GM21381 (cell line): ENCODE data around the gene ZNG1F.
"Not testable (repeated sequence)": the region's sequence is repeated elsewhere in the genome, so short reads cannot be mapped to it uniquely, and the experiment has no call there.

Experiments used
- ATAC-seq: cut with Tn5 transposase; IDR thresholded peaks from one replicate; pipeline ENCODE4 v1.9.1; 2021; ENCODE audit warnings: mild to moderate bottlenecking, moderate library complexity; ENCODE audit not compliant: unreplicated experiment

The ZNG1F gene

DNA sequence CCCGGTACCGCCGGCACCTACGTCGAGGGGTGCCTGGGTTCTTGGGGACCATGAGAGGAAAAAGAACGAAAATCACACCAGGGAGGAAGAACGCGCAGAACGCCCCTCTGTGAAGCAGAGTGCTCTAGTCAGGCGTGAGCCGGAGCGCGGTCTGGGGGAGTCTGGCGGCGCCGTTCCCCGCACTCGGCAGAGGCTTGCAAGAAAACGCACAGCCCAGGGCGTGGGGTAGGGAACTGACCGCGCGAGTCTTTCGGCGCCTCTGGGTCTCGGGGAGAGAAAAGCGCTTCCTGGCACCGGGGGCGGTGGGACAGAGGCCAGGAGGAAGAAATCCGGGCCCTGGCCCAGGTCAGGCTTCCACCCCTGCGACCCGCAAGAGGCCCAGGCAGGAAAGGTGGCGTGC, 65.3 kb downstream of the ZNG1F start:
- not testable (repeated sequence) for ATAC-seq

DNA sequence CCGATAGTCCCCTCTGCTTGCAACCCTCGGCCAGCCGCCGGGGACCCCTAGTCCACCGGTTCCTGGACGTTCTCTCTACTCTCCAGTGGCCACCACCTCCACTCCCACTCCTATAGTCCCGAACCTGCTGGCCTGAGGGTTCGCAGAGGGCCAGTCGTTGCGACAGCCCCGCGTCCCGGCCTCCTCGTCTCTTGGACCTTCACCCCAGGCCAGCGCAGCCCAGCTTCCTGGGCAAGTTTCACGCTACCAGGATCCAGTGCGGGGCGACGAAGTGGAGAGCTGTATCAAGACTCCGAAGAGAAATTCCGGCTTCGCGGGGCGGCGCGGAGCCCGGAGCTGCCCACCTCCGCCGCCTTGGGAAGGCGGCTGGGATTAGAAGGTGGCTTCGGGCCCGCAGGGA, 65.7 kb downstream of the ZNG1F start:
- not testable (repeated sequence) for ATAC-seq

DNA sequence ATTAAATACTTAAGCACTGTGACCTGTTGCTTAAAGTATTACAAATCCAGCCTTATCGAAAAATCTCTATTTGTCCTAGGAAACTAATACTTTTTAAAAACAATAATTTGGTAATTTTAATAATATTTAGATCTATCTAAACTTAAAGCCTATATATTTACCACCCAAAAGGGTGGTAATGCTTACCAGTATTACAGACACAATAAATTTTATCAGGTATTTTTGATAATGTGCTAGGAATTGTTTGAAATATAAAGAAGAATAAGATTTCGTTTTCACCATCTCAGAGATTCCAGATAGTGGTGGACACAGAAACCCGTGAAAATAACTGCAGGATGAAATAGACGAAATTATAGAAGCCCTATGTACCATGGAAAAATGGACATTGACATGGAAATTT, 68.4 kb downstream of the ZNG1F start:
- not testable (repeated sequence) for ATAC-seq

DNA sequence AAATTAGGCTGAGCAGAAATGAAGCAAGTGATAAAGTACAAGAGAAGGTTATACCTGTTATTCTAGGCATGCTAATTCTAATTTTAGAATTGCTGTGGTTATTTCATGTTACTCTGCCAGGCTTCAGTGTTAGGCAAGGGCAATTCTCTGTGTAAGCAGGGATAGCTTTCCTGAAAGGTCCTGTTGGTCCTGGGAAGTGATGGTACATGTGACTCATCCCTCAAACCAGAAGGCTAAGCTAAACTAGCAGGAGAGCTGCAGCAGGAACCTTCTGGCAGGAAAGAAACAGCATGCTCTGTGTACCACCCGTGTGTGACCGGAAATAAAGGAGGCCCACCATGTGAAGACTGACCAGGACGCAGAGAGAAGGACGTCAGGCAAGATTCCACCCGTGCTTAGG, 69.4 kb downstream of the ZNG1F start:
- not testable (repeated sequence) for ATAC-seq

DNA sequence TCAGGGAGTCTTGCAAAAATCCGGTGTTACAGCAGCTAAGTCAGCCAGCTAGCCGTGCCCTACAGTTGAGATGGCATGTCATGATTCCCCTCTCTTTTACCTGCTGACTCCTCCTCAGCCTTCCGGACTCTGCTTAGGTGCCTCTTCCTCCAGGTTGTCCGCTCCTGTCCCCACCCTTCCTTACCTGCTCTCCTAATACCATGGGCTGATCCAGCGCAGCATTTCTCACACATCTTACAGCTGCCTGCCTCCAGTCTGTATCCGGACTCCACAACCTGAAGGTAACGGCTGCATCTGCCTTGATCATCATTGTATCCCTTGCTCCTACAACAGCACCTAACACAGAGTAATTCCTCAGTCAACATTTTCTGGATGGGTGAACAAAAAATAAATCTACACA, 69.8 kb downstream of the ZNG1F start:
- ATAC-seq, result not testable (repeated sequence)

DNA sequence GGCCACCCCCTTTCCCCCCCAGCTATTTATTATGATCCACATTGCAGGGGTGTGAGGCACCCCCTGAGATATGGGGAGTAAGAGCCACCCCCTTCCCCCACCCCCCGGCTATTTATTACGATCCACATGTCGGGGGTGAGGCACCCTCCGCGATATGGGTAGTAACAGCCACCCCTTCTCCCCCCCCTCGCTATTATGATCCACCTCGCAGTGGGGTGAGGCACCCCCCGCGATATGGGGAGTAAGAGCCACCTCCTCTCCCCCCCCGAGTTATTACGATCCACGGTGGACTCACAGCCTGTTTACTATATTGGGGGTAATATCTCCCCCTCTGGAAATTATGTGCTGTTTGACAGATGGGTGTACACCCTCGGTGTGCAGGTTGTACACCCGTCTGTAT, 75.8 kb downstream of the ZNG1F start:
- ATAC-seq, result not testable (repeated sequence)

DNA sequence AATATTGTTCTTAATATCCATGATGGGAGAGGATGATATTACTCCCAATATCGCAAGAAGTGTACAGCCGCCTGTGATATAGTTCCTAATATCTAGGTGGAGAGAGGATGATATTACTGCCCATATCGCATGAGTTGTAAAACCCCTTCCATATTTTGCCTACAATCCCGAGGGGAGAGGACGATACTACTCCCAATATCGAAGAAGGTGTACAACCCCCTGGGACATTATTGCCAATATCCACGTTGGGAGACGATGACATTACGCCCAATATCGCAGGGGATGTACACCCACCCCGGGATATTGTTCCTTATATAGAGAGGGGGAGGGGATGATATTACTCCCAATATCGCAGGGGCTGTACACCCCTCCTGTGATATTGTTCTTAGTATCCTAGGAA, 77.7 kb downstream of the ZNG1F start:
- ATAC-seq, result not testable (repeated sequence)

DNA sequence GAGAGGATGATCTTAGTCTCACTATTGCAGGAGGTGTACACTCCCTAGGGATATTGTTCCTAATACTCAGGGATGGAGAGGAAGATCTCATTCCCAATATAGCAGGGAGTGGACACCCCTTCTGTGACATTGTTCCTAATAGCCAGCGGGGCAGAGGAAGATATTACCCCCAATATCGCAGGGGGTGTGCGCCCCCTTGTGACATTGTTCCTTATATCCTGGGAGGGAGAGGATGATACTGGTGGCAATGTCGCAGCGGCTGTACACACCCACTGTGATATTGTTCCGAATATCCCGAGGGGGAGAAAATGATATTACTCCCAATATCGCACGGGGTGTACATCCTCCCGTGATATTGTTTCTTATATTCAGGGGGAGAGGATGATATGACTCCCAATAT, 78.2 kb downstream of the ZNG1F start:
- not testable (repeated sequence) for ATAC-seq

DNA sequence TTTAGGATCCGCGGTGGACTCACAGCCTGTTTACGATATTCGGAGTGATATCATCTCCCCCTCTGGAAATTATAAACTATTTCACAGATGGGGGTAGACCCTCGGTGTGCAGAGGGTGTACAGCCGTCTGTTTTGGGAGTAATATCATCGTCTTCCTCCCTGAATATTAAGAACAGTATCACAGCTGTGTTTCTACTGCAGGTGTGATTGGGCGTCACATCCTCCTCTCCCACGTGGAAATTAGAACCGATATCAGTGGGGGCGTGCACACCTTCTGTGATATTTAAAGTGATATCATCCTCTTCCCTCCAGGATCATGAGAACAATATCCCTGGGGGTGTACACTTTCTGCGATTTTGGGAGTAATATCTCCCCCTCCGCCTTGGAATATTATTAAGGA, 79.9 kb downstream of the ZNG1F start:
- ATAC-seq, result not testable (repeated sequence)

DNA sequence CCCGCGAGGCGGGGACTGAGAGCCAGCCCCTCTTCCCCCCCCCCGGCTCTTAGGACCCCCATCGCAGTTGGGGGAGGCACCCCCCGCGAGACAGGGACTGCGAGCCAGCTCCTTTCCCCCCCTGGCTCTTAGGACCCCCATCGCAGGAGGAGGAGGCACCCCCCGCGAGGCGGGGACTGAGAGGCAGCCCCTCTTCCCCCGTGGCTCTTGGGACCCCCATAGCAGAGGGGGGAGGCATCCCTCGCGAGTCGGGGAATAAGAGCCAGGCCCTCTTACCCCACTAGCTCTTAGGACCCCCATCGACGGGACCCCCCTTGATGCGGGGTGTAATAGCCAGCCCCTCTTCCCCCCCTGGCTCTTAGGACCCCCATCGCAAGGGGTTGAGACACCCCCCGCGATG, 80.3 kb downstream of the ZNG1F start:
- ATAC-seq, result not testable (repeated sequence)

DNA sequence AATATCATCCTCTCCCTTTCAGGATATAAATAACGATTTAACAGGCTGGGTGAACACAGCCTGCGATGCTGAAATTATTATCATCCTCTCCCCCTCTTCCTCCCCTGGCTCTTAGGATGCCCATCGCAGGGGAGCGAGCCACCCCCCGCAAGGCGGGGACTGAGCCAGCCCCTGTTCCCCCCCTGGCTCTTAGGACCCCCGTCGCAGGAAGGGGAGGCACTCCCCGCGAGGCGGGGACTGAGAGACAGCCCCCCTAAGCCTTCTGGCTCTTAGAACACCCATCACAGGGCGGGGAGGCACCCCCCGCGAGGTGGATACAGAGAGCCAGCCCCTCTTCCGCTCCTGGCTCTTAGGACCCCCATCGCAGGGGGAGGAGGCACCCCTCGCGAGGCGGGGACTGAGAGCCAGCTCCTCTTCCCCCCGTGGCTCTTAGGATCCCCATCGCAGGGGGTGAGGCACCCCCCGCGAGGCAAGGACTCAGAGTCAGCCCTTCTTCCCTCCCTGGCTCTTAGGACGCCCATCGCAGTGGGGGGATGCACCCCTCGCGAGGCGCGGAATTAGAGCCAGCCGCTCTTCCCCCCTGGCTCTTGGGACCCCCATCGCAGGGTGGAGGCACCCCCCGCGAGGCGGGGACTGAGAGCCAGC, 82.5 kb downstream of the ZNG1F start:
- not testable (repeated sequence) for ATAC-seq

DNA sequence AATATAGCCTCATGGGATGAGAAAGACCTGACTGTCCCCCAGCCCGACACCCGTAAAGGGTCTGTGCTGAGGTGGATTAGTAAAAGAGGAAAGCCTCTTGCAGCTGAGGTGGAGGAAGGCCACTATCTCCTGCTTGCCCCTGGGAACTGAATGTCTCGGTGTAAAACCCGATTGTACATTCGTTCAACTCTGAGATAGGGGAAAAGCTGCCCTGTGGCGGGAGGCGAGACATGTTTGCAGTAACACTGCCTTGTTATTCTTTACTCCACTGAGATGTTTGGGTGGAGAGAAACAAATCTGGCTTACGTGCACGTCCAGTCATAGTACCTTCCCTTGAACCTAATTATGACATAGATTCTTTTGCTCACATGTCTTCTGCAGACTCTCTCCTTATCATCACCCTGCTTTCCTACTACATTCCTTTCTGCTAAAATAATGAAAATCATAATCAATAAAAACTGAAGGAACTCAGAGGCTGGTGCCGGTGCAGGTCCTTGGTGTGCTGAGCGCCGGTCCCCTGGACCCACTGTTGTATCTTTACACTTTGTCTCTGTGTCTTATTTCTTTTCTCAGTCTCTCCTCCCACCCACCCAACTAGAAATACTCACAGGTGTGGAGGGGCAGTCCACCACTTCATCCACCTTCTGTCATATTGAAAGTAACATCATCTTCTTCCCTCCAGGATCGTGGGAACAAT, 83.4 kb downstream of the ZNG1F start:
- not testable (repeated sequence) for ATAC-seq

DNA sequence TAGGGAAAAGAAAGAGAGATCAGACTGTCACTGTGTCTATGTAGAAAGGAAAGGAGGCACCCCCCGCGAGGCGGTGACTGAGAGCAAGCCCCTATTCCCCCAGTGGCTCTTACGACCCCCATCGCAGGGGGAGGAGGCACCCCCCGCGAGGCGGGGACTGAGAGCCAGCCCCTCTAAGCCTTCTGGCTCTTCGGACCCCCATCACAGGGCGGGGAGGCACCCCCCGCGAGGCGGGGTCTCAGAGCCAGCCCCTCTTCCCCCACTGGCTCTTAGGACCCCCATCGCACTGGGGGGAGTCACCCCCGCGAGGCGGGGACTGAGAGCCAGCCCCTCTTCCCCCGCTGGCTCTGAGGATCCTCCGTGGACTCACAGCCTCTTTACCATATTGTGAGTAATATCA, 84.6 kb downstream of the ZNG1F start:
- ATAC-seq, result not testable (repeated sequence)

DNA sequence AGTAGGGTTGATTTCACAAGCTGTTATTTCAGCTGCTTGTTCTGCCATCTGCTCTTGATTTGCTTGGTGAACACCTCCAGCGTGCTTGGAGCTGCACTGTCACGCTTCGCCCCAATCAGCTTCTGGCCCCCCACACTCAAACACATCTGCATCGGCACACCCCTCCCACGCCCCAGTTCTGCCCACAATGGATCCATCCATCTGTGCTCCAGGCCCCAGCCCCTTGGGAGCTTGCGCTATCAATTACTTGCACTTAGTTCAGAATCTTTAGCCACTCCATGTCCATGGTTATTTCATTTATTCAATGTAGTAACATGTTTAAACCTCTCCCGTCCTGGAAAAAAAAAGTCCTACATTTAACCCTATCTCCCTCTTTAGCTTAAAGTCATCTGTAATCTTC, 88.6 kb downstream of the ZNG1F start:
- not testable (repeated sequence) for ATAC-seq

DNA sequence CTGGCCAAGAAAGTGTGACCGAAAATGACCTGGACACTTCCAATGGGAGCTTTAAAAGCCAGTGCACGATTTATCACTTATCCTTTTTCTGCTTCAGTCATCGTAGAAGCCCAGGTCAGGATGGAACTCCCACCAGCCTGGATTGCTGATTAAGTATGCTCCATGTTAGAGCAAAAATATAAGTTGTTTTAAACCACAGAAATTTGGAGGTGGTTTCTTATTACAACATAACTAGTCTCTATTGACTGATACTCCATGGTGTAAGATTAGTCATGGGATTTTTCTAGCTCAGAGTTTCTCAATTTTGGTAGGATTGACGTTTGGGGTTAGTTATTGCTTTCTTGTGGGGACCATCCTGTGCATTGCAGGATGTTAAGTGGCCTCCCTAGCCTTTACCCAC, 90.4 kb downstream of the ZNG1F start:
- ATAC-seq, result not testable (repeated sequence)

DNA sequence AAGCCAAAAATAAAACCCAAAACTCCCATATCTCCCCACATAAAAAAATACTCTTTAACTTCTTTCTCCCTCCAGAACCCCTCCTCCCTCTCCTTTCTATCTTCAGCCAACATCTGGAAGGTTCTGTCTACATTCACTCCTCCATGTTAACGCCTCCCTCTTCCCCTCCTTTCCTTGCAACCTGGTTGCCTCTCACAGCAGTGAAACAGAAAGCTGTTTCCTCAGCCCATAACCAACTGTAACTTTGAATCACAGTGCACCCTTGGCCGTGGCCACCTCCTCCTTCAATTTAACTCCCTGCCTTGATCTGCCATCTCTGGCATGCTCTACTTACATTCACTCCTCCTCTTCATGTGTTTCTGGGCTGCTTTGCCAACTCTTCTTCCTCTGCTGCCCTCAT, 94.1 kb downstream of the ZNG1F start:
- ATAC-seq, result not testable (repeated sequence)

DNA sequence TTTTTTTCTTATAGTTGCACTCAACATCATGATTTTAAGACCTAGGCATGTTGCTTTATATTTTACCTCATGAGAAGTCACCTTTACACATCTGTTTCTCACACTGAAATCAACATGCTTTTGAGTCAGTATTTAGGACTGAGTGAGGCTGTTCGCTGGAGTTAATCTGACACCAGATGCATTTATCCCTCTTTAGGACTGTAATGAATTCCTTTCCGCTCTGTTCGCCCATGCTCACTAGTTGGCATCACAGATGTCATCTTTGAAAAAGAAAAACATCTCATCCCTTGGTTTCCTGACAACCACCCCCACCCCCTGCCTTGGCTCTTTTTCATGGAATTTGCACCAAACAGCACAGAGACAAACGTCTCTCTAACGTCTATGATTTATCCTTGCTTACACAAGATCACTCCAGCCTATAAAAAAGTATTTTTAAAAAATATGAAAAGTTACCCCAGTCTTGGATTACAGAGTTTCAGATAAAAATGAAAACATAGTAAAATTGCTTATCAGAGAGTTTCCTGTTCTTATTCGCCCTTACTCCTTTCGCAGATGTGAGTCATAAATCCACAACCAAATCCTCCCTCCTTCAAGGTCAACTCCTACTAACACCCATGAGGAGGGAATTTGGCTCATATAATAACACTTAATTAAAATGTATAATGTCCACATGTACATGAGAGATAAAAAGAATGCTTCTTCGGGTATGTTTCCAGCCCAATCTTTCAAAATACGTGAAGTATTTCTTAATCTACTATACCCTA, 94.9 kb downstream of the ZNG1F start:
- not testable (repeated sequence) for ATAC-seq

DNA sequence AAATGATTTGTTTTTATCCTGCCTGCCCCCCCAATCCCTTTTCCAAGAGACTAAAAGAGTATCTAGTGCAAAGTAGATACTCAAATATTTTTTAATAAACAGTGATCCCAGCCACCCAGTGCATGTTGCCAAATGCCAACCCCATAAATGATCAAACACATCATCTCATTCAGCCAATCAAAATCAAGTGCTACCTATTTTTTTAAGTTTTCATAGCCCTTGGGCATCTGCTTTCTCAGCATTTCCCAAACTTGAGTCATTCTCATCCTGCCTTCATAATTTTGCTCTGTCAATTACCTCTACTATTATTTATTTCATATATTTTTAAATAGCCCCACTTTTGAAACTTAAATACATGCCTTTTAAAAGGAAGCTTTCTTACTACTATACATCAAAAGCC, 98.2 kb downstream of the ZNG1F start:
- not testable (repeated sequence) for ATAC-seq

DNA sequence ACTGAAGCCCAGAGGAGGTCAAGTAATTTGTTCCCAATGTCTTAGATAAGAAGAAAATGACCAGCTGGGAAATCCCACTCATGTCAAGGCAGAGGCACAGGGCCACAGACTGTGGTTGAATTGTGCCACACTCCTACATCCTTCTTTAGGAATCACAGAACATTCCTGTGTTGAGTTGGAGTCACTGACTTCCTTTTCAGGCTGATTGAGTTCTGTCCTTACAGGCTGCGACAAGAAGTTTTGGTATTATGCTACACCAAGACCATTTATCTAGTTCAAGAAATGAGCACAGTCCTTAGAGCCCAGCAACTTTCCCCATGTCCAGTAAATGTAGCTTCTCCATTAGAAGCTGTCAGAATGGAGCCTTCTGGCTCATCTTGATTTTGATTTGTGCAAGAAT, 98.7 kb downstream of the ZNG1F start:
- ATAC-seq, result not testable (repeated sequence)

DNA sequence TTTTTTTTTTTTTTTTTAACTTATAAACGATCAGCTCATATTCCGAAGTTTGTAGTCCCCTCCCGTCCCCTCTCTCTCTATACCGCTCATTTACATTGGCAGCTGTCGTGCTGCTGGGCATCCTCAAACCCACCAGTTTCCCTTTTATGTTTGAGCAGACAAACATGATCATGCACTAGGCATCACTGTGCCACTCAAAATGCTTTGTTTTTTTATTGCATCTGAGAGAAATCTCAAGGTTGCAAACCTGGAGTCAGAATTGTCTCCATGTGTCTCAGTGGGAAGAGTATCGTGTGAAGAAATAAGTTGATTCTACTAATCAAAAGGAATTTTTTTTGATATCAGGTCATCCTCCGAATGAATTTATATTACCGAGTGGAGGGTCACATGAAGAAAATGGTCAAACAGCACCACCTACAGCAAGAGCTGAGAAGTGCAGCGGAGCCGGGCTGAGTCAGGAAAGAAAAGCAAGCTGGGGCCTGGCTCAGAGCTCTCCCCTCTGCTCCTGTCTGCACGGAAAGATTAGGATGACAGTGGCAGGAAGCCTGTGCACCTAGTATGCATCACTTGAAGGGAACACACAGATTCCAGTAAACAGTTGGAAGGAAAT, 100.6 kb downstream of the ZNG1F start:
- peak; percentile 75 for ATAC-seq

DNA sequence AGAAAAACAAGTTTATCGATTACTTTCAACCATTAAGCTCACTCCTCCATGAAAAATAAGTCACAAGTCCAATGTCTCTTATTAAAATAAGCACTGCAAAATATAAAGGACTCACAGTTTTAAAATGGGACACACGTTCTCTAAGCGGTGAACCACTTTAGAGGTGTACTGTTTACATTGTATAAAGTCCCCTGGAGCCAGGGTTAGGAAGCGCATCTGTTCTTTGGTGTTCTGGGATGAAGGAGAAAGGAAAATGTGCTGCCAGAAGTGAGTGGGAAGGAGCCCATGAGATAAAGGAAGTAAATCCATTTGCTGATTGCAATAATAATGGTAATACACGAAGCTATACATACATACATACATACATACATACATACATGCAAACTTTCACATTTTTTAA, 101.2 kb downstream of the ZNG1F start:
- ATAC-seq, result not testable (repeated sequence)
